GM19455 (cell line): ENCODE measurements around the gene CPB2.

Source experiments
- ATAC-seq: cut with Tn5 transposase; IDR thresholded peaks from one replicate; pipeline ENCODE4 v1.9.1; 2021; ENCODE audit not compliant: unreplicated experiment

The CPB2 gene

GRCh38 chr13:46104868-46105267, at the start of gene CPB2:
Gene CPB2, minus strand, starts transcription at chr13:46105033. Its CDS starts 24 bp downstream, at chr13:46105009.
- ATAC-seq = no peak

- no peak for ATAC-seq
These were observed 49.4 kb upstream of the CPB2 start for GRCh38 chr13:46154136-46154801.

GRCh38 chr13:46152627-46153328, 47.9 kb upstream of the CPB2 start:
- no peak for ATAC-seq

GRCh38 chr13:46150134-46150693, 45.4 kb upstream of the CPB2 start:
- ATAC-seq = no peak

- no peak for ATAC-seq
These were observed 44.7 kb upstream of the CPB2 start for GRCh38 chr13:46149272-46150133.

- no peak for ATAC-seq
These were observed 42.1 kb upstream of the CPB2 start for GRCh38 chr13:46146898-46147297.

GRCh38 chr13:46145950-46146349, 41.1 kb upstream of the CPB2 start:
- ATAC-seq = no peak

GRCh38 chr13:46145135-46145534, 40.3 kb upstream of the CPB2 start:
- ATAC-seq = no peak

GRCh38 chr13:46143184-46143701, 38.4 kb upstream of the CPB2 start:
- no peak for ATAC-seq

GRCh38 chr13:46142776-46143175, 37.9 kb upstream of the CPB2 start:
- ATAC-seq = no peak

- ATAC-seq = no peak
These were observed 35.2 kb upstream of the CPB2 start for GRCh38 chr13:46140044-46140443.

- no peak for ATAC-seq
These were observed 32.9 kb upstream of the CPB2 start for GRCh38 chr13:46137627-46138317.

- ATAC-seq = no peak
These were observed 31.9 kb upstream of the CPB2 start for GRCh38 chr13:46136688-46137087.

GRCh38 chr13:46134961-46135522, 30.2 kb upstream of the CPB2 start:
- ATAC-seq = no peak

GRCh38 chr13:46134494-46134893, 29.7 kb upstream of the CPB2 start:
- no peak for ATAC-seq

- ATAC-seq = no peak
These were observed 27.3 kb upstream of the CPB2 start for GRCh38 chr13:46132109-46132508.

- ATAC-seq = no peak
These were observed 26.9 kb upstream of the CPB2 start for GRCh38 chr13:46131705-46132104.

GRCh38 chr13:46129955-46130618, 25.3 kb upstream of the CPB2 start:
- no peak for ATAC-seq

- ATAC-seq = no peak
These were observed 24.3 kb upstream of the CPB2 start for GRCh38 chr13:46129124-46129523.
